HEK293T (cell line): Measurements from ENCODE around the gene OPCML.

Experiments used
- CTCF ChIA-PET: fragments of 350-600 bp; formaldehyde crosslinking; extraction: SDS; loops from one replicate; lab custom pipeline; 2021; ENCODE audit warnings: antibody characterized with exemption, inconsistent platforms; lab: Yijun Ruan, JAX
- POLR2A ChIA-PET: fragments of 350-600 bp; formaldehyde crosslinking; extraction: SDS; loops from one replicate; lab custom pipeline; 2020; ENCODE audit warnings: antibody characterized with exemption, inconsistent platforms; lab: Yijun Ruan, JAX
- DNase-seq: peaks from one replicate; pipeline ENCODE4 v3.0.0; 2012; ENCODE audit warnings: mixed read lengths; ENCODE audit errors: extremely low spot score
- ARNT ChIP-seq: fragments of 450-650 bp; IDR thresholded peaks from 2 replicates; pipeline ENCODE4 v1.6.1; 2017; ENCODE audit warnings: mild to moderate bottlenecking
- BHLHE40 ChIP-seq: fragments of 450-650 bp; IDR thresholded peaks from 2 replicates; pipeline ENCODE4 v1.6.1; 2016; ENCODE audit warnings: mild to moderate bottlenecking, moderate library complexity, borderline replicate concordance
- CTBP1 ChIP-seq: fragments of 450-650 bp; IDR thresholded peaks from 2 replicates; pipeline ENCODE4 v1.6.1; 2016; ENCODE audit warnings: borderline replicate concordance
- ELF4 ChIP-seq: fragments of 450-650 bp; IDR thresholded peaks from 2 replicates; pipeline ENCODE4 v1.6.1; 2017; ENCODE audit warnings: antibody characterized with exemption
- FOXA1 ChIP-seq: fragments of 450-650 bp; IDR thresholded peaks from 2 replicates; pipeline ENCODE4 v1.6.1; 2016; ENCODE audit warnings: mild to moderate bottlenecking
- FOXK2 ChIP-seq: fragments of 450-650 bp; IDR thresholded peaks from 2 replicates; pipeline ENCODE4 v1.6.1; 2016; ENCODE audit warnings: mild to moderate bottlenecking
- FOXM1 ChIP-seq: fragments of 450-650 bp; IDR thresholded peaks from 2 replicates; pipeline ENCODE4 v1.6.1; 2017; ENCODE audit warnings: mild to moderate bottlenecking, borderline replicate concordance
- HDGF ChIP-seq: fragments of 450-650 bp; IDR thresholded peaks from 2 replicates; pipeline ENCODE4 v1.6.1; 2017; ENCODE audit warnings: antibody characterized with exemption, borderline replicate concordance
- L3MBTL2 ChIP-seq: fragments of 450-650 bp; conservative IDR thresholded peaks from 2 replicates; pipeline ENCODE4 v1.6.1; 2016; ENCODE audit warnings: mild to moderate bottlenecking
- LEF1 ChIP-seq: fragments of 450-650 bp; IDR thresholded peaks from 2 replicates; pipeline ENCODE4 v1.6.1; 2017; ENCODE audit warnings: mild to moderate bottlenecking, borderline replicate concordance
- NFRKB ChIP-seq: fragments of 450-650 bp; IDR thresholded peaks from 2 replicates; pipeline ENCODE4 v1.6.1; 2016; ENCODE audit warnings: mild to moderate bottlenecking, moderate library complexity
- SP1 ChIP-seq: fragments of 450-650 bp; IDR thresholded peaks from 2 replicates; pipeline ENCODE4 v1.6.1; 2017
- SUZ12 ChIP-seq: fragments of 450-650 bp; IDR thresholded peaks from 2 replicates; pipeline ENCODE4 v1.6.1; 2016; ENCODE audit warnings: mild to moderate bottlenecking
- TARDBP ChIP-seq: fragments of 450-650 bp; IDR thresholded peaks from 2 replicates; pipeline ENCODE4 v1.6.1; 2016
- ZNF384 ChIP-seq: fragments of 450-650 bp; IDR thresholded peaks from 2 replicates; pipeline ENCODE4 v1.6.1; 2016
- TF ChIP-seq, protein P1 (sequence below): fragments of 450-650 bp; IDR thresholded peaks from 2 replicates; pipeline ENCODE4 v1.6.1; 2016

Gene OPCML

DNA sequence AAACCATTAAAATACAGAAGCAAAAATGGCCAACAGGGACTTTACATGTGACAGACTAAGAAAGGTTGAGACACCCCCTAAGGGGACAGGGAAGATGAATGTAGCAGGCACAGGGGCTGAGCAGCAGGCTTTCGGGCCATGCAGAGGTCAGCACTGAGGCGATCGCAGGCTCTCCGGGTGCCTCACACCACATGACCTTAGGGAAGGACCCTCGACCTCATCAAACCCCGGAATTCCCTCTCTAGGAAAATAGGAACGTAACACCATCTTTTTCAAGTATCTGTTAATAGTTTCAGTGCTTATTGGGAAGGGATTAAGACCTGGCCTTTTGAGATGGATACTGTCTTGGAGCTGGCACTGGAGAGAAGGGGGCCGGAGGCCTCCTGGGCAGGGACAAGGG is 27.4 kb downstream of the OPCML start:
- DNase-seq: no peak
- TF ChIP-seq, protein P1, sequence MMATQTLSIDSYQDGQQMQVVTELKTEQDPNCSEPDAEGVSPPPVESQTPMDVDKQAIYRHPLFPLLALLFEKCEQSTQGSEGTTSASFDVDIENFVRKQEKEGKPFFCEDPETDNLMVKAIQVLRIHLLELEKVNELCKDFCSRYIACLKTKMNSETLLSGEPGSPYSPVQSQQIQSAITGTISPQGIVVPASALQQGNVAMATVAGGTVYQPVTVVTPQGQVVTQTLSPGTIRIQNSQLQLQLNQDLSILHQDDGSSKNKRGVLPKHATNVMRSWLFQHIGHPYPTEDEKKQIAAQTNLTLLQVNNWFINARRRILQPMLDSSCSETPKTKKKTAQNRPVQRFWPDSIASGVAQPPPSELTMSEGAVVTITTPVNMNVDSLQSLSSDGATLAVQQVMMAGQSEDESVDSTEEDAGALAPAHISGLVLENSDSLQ: no peak
- TF ChIP-seq HDGF (no peak), NFRKB (no peak), FOXK2 (no peak), BHLHE40 (no peak), ZNF384 (no peak), ARNT (no peak), FOXA1 (no peak), TARDBP (no peak), SP1 (no peak), ELF4 (no peak), CTBP1 (no peak), FOXM1 (no peak), LEF1 (no peak), L3MBTL2 (no peak), SUZ12 (no peak)
- CTCF ChIA-PET: no interaction called here
- POLR2A ChIA-PET: no interaction called here

GRCh38 chr11:133503776-133504175 is 28.5 kb downstream of the OPCML start:
- no peak for DNase-seq
- CTCF ChIA-PET: no interaction called here
- POLR2A ChIA-PET: no interaction called here
- TF ChIP-seq ELF4 (no peak), TARDBP (no peak), NFRKB (no peak), SP1 (no peak), L3MBTL2 (no peak), ZNF384 (no peak), FOXM1 (no peak), FOXA1 (no peak), BHLHE40 (no peak)
- TF ChIP-seq, protein P1: no peak

DNA sequence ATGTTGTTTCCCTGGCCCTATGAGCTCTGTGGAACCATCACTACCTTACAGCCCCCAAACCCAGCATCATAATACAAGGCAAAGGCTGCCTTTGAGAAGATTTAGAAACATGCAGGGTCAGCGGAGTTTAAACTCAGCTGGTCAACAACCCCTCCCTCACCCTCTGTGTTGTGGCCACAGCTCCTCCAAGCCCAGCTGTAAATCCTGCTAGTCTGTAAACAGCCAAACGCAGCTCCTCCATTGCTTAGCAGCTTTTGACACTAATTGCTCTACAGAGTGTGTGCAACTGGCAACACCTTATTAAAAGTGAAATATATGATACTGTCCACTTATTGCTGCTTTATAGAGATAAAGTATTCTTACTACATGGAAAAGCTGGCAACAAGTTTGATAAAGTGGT is 29.1 kb downstream of the OPCML start:
- TF ChIP-seq SP1: no peak
- no peak for TF ChIP-seq SUZ12
- TF ChIP-seq FOXK2: no peak
- no peak for TF ChIP-seq LEF1
- no peak for TF ChIP-seq ZNF384
- no peak for TF ChIP-seq FOXA1
- TF ChIP-seq ARNT: no peak
- no peak for DNase-seq
- ChIA-PET POLR2A (no interaction called here), CTCF (no interaction called here)

- DNase-seq: no peak
- POLR2A ChIA-PET: no interaction called here
- CTCF ChIA-PET: no interaction called here
- no peak for TF ChIP-seq FOXM1
- TF ChIP-seq, protein P1: no peak
- TF ChIP-seq SP1: no peak
- TF ChIP-seq FOXK2: no peak
- no peak for TF ChIP-seq ARNT
- TF ChIP-seq L3MBTL2: no peak
- no peak for TF ChIP-seq ELF4
- TF ChIP-seq TARDBP: no peak
- TF ChIP-seq HDGF: no peak
- TF ChIP-seq BHLHE40: no peak
- no peak for TF ChIP-seq ZNF384
- TF ChIP-seq SUZ12: no peak
- no peak for TF ChIP-seq LEF1
- TF ChIP-seq FOXA1: no peak
Observed at GRCh38 chr11:133501643-133502539, 30.4 kb downstream of the OPCML start.

GRCh38 chr11:133500936-133501335 is 31.4 kb downstream of the OPCML start:
- ChIA-PET POLR2A (no interaction called here), CTCF (no interaction called here)
- DNase-seq: no peak
- no peak for TF ChIP-seq BHLHE40
- no peak for TF ChIP-seq LEF1

DNA sequence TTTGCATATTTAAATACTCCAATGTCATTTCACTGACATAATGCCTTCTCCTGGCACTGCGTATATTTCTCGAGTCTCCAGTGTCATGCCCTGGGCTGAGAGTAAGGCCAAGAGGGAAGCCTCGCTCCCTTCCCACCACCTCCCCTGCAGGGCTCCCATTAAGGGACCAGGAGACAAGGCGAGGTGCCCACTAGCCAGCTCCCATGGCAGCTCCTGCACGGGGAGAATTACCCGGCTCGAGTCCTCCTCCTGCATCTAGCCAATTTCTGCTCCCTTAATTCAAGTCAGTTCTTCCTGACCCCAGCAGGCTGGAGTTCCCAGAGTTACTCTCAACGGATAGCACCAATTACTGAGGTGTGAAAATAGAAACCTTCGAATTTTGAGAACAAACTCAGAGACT is 31.9 kb downstream of the OPCML start:
- CTCF ChIA-PET: no interaction called here
- POLR2A ChIA-PET: no interaction called here
- TF ChIP-seq ELF4: no peak
- no peak for TF ChIP-seq FOXA1
- TF ChIP-seq L3MBTL2: no peak
- TF ChIP-seq BHLHE40: no peak
- no peak for TF ChIP-seq TARDBP
- DNase-seq: no peak

DNA sequence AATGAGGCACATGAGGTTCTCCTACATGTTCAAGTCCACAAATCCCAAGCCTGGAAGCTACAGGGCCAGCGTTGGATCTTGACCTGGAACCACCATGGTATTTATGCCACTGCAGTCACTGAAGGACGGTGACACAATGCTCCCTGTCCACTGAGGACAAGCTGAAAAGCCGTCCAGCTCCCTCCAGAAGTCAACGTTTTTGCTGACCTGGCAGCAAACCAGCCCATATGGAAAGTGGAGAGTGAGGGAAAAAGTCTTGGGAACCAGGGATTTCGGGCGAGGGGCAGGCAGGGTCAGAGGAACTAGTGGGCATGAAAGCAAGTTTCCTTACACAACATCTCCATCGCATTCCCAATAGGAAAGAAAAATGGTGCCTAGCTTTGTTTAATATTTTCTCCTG is 33.3 kb downstream of the OPCML start:
- ChIA-PET POLR2A (no interaction called here), CTCF (no interaction called here)
- TF ChIP-seq CTBP1: no peak
- TF ChIP-seq BHLHE40: no peak
- no peak for TF ChIP-seq ELF4
- TF ChIP-seq, protein P1: no peak
- TF ChIP-seq ARNT: no peak
- no peak for TF ChIP-seq ZNF384
- TF ChIP-seq HDGF: no peak
- no peak for TF ChIP-seq FOXA1
- no peak for TF ChIP-seq SP1
- TF ChIP-seq FOXM1: no peak
- TF ChIP-seq TARDBP: no peak
- no peak for TF ChIP-seq FOXK2
- no peak for TF ChIP-seq NFRKB
- TF ChIP-seq SUZ12: no peak
- no peak for DNase-seq
